Fibroblast of peridontal ligament (primary cell): ENCODE results near the gene CUL3.
"Not testable (repeated sequence)": the region's sequence is repeated elsewhere in the genome, so short reads cannot be mapped to it uniquely, and the experiment has no call there.

Source experiments
- DNase-seq: peaks from one replicate; pipeline ENCODE4 v3.0.0-alpha.2; 2010; ENCODE audit errors: extremely low read depth

Gene CUL3

GRCh38 chr2:224543939-224544338, 41.2 kb downstream of the CUL3 start:
- DNase-seq: no peak

DNA sequence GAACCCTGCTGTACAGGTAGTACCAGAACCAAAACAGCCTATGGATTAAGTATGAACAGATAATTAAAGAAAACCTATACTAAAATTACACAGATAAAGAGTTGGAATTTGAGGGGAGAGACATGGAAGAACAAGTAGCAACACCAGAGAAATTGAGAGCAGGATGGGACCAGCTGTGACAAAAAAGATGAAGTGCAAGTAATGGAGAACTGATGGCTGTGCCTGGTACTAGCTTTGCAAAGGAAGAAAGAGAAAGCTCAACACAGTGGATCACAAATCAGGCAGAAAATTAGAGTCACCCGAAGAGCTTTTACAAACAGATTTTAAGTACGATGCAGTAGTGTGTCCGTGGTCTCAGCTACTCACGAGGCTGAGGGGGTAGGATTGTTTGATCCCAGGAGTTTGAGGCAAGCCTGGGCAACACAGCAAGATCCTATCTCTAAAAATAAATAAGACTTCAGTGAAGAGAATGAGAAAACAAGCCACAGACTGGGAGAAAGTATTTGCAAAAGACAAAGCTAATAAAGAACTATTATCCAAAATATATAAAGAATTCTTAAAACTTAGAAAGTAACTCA, 46.5 kb downstream of the CUL3 start:
- DNase-seq: no peak

- DNase-seq: no peak
These were observed 52.2 kb downstream of the CUL3 start for GRCh38 chr2:224532931-224533330.

GRCh38 chr2:224532441-224532840, 52.7 kb downstream of the CUL3 start:
- DNase-seq: no peak

DNA sequence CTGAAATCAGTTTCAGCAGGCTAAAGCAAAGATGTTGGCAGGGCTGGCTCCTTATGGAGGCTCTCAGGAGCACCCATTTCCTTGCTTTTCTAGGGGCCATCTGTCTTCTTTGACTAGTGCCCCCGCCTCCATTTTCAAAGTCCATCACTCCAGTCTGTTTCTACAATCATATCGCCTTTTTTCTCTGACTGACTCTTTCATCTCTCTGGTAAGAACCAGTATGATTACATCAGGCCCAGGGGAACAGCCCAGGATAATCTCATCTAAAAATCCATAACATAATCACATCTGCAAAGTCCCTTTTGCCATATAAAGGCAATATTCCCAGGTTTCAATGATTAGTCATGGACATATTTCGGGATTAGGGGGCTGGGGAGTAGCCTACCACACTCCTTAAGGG, 57.0 kb downstream of the CUL3 start:
- DNase-seq: no peak

GRCh38 chr2:224525774-224526173, 59.4 kb downstream of the CUL3 start:
- DNase-seq: no peak

DNA sequence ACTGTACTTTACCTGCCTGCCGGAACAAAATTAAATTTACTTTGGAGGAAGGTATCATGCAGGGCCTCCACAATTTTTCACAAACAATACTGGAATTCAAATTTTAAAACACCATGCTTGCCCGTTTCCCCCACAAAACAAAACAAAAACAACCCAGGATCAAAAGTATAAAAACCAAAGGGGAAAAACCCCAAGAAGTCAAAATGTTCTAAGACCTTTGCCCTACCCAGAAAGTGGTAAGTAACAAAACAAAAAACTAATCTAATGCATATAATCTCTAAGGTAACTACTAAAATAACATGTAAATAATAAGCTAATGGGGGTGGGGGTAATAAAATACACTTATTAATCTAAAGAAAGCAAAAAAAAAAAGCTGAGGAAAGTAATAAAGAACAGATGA, 60.5 kb downstream of the CUL3 start:
- no peak for DNase-seq

DNA sequence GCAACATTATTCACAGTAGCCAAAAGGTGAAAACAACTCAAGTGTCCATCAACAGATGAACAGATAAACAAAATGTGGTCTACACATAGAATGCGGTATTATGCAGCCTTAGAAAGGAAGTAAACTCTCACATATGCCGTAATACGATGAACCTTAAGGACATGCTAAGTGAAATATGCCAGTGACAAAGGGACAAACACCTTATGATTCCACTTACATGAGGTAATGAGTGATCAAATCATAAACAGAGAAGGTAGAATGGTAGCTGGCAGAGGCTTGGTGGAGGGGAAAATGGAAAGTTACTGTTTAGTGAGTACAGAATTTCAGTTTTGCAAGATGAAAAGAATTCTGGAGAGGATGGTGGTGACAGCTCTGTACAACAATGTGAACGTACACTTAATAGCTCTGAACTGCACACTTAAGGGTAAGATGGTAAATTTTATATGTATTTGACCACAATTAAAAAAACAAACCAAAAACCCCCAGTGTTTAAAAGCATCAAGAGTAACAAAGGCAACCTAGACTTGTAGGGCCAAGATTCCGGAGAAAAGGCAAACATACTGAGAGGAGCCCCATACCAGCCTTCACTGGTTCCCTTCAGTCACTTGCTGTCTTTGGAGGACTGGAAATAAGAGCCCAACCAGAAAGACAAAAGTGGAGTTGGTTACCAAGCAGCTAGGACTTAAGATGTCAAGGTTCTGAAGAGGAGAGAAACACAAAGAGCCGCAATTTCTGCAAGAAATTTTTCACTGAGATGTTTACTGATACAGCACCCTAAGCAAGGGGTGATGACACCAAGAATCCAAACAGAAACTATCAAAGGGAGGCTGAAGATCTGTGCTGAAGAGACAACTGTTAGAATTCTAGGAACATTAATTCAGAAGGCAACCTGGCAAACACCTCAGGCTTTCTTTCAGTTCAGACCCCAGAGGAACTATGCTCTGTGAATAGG, 61.3 kb downstream of the CUL3 start:
- no peak for DNase-seq

- not testable (repeated sequence) for DNase-seq
These were observed 62.7 kb downstream of the CUL3 start for GRCh38 chr2:224522483-224522882.

DNA sequence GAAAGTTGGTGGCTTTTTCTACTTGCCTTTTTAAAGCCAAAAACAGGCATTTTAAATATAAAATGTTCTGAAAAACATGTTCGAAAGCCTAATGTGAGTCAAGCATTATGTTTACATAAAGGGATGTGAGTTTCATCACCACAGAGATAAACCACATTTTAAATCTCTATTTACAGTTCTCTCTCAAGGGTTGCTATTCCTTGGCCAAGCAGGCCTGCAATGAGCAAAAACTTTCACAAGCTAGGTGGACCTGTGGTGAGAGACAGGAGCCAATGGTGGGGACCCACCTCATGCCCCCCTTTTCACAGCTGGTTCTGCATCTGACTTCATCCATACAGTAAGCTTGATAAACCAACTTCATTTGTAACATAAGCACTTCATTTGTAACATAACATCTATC, 65.1 kb downstream of the CUL3 start:
- peak; percentile 92 for DNase-seq

DNA sequence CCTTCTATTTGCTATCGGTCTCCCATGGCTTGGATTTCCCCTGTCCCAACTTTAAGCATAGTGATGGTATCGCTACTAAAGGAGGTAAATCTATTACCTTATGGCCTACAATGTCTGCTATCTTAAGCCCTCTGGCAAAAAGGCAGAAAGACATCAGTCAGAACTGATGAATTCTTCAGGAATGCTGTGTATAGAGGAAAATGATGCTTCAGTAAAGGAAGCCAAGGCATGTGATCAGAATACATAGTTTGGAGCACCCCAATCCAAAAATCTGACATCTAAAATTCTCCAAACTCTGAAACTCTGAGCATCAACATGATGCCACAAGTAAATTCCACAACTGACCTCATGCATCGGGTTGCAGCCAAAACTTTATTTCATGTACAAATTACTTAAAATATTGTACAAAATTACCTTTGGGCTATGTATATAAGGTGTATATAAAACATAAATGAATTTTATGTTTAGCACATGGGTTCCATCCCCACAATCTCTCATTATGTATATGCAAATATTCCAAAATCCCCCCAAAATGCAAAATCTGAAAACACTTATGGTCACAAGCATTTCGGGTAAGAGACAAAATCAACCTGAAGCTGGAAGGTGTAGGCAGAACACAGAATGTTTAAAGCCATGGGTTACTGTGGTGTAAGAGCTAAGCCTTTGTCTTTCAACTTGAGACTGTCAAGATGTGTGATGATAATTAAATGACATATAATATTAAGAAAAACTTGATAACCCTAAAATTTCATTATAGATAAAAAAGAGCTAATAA, 66.2 kb downstream of the CUL3 start:
- DNase-seq: peak; percentile 95

DNA sequence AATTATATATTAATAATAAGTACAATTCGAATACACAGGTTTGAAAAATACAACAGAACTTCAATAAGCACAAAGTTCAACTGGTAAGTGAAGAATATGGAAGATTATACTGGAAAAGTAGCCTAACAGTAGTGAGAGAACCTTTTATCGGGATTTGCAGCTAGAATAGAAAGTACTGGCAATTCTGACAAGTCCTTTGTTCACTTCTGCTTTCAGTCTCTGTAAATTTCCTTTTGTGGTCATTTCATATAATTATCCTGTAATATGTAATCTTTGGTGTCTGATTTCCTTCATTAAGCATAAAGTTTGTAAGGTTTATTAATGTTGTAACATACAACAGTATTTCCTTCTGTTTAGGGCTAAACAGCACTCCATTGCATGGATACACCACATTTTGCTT, 67.2 kb downstream of the CUL3 start:
- DNase-seq: peak; percentile 21

DNA sequence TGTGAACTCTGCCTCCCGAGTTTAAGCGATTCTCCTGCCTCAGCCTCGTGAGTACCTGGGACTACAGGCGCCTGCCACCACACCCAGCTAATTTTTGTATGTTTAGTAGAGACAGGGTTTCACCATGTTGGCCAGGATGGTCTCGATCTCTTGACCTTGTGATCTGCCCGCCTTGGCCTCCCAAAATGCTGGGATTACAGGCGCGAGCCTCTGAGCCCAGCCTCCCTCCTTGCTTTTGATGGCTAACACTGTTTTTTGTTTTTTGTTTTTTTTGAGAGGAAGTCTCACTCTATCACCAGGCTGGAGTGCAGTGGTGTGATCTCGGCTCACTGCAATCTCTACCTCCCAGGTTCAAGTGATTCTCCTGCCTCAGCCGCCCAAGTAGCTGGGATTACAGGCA, 68.8 kb downstream of the CUL3 start:
- DNase-seq: not testable (repeated sequence)

- DNase-seq: no peak
These were observed 71.2 kb downstream of the CUL3 start for GRCh38 chr2:224513991-224514390.

GRCh38 chr2:224507789-224508188, 77.4 kb downstream of the CUL3 start:
- DNase-seq: no peak

GRCh38 chr2:224506494-224506893, 78.7 kb downstream of the CUL3 start:
- DNase-seq: no peak

DNA sequence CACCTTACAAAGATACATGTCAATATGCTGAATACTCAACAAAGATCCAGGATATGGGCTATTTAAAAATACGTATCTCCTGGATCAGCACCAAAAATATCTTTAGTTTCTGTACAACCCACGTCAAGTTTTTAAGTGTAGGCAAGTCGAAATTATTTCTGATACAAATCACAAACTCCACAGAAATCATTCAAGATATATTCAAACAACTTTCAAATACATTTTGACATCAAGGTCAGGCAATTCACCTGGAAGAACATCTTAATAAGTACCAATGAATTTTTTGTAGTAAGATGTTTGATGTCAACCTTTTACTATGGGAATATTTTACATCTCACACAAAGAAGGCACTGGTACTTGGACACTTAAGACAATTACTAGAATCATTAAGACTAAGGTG, 86.2 kb downstream of the CUL3 start:
- no peak for DNase-seq

GRCh38 chr2:224492531-224492930, 92.6 kb downstream of the CUL3 start:
- no peak for DNase-seq

- not testable (repeated sequence) for DNase-seq
These were observed 97.2 kb downstream of the CUL3 start for GRCh38 chr2:224487940-224488339.

DNA sequence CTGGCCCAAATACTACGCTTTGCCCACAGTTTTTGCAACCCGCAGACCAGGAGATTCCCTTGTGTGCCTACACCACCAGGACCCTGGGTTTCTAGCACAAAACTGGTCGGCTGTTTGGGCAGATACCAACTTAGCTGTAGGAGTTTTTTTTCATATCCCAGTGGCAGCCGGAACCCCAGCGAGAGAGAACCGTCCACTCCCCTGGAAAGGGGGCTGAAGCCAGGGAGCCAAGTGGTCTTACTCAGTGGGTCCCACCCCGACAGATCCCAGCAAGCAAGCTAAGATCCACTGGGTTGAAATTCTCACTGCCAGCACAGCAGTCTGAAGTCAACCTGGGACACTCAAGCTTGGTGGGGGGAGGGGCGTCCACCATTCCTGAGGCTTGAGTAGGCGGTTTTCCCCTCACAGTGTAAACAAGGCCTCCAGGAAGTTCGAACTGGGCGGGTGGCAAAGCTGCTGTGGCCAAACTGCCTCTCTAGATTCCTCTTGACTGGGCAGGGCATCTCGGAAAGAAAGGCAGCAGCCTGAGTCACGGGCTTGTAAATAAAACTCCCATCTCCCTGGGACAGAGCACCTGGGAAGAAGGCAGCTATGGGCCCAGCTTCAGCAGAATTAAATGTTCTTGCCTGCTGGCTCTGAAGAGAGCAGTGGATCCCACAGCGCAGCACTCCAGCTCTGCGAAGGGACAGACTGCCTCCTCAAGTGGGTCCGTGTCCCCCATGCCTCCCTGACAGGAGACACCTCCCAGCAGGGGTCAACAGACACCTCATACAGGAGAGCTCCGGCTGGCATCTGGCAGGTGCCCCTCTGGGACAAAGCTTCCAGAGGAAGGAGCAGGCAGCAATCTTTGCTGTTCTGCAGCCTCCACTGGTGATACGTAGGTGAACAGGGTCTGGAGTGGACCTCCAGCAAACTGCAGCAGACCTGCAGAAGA, 99.8 kb downstream of the CUL3 start:
- DNase-seq: peak; percentile 85

GRCh38 chr2:224479826-224480225, 105.3 kb downstream of the CUL3 start:
- DNase-seq: no peak
